Suppressor macrophage (primary cell): Measurements from ENCODE around the gene CD99L2.
A peak's percentile ranks its signal among the peaks of the same experiment; 100 is the strongest.

ENCODE experiments used
- DNase-seq, 4 experiments: peaks; one replicate each; pipeline ENCODE4 v3.0.0-alpha.2; 2020 to 2022

The CD99L2 gene

DNA sequence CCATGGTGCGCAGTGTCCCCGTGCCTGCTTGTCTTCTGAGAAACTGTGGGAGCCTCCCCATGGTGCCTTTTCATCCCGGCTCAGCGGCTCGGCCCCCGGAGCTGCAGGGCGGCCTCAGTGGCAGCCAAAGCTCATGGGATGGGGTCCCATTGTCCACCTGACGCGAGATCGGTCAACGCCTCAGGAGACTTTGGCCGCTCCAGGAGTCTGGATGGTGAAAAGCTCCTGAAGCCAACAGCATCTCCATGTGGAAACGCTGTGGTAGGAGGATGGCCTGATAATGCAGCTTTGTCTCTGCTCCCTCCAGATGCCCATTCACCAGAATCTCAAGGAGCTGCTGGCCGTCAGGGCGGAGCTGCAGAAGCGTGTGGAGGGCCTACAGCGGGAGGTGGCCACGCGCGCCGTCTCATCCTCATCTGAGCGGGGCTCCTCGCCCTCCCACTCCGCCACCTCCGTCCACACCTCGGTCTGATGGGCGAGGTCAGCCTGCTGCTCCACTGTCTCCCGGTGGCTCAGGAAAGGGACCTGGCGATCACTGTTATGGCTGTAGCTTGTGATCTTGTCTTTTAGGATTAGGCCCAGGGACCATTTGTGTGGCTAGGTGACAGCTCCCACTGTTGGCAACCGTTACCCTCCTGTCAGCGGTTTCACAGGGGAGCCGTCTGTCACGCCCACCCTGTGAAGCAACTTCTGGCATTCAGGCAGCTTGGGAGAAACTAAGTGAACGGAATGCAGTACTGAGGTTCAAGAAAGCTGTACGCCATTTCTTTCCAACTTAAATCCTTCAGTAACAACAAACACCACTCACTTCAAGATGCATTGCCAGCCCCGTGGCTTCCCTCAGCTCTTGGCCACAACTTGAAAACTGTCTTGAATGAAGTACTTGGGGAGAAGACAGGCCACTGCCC, 136.0 kb downstream of the CD99L2 start:
- no peak for DNase-seq

DNA sequence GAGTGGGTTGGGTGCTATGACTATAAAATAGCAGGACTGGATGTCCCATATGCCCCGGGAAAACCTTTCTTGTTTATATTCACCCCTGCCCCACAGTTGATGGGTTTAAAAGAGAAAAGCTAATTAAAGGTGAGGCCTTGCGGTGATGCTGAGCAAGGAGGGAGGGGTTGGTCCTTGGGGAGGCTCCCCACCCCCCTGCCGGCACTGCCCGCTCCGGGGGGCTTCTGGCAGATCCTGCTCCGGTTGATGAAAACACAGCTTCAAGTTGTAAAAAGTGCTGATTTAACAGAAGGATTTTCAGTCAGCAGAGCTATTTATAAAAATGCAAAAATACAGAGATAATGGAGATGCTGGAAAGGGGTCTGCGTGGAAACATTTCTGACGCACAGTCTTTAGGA, 136.7 kb downstream of the CD99L2 start:
- no peak for DNase-seq

DNA sequence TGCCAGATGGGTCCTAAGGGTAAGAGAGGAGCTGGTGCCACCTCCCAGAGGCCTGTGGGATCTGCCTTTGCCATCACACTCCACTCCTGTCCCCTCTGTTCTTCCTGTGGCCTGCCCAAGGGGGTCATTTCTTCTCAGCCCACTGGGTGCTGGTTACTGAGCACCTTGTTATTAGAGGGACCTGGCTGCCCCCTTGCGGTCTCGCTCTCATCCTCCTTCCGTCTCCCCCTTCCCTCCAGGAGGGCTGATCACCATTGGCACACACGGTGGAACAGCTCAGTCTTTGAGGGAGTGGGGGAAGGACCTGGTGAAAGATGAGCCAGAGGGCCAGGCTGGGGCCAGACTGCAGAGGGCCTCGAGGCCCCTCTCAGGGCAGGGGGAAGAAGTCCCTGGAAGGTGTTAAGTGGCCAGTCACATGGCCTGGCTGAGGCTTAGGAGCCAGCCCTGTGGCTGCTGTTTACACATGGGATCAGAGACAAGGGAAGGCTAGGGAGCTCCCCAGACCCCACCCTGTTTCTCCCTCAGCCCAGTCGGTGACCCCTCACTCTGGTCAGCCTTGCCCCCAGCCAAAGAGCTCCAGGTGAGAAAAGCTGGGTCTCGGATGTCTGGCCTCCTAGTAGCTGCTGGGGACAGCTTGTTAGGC, 137.2 kb downstream of the CD99L2 start:
- DNase-seq = no peak

DNA sequence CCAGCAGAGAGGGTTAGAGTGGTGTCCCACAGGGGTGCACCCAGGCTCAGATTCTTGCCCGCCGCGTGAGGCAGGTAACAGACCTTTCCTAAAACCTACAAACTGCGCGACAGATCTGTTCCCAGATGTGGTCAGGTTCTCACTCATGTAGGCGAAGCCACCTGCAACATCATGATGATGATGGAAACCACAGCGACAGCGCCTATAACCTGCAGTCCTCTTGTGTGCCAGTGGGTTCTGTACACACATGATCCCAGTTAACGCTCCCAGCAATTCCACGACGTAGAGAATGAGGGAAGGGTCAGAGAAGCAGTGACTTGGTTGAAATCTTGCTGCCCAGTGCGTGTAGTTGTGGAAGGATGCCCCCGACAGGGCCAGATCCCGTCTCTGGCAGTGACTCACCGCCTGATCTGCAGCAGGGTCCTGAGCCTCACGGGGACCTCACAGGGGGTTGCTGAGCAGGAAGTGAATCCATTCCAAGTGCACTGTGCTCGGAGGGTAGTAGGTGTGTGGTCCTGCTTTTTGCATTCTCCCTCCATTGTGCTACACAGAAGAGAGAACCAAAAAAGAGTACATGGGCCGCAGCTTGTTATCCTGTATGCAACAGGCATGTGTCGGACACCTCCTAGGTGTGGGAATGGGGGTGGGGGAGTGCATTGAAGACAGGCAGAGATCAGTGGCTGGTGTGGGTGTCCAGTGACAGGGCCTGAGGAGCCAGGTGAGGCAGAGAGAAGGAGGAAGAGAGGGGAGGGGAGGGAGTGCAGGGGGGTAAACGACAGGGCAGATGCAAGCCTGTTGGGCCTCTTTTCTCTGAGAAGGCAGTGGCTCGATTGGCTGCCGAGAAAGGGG, 138.7 kb downstream of the CD99L2 start:
- no peak for DNase-seq

DNA sequence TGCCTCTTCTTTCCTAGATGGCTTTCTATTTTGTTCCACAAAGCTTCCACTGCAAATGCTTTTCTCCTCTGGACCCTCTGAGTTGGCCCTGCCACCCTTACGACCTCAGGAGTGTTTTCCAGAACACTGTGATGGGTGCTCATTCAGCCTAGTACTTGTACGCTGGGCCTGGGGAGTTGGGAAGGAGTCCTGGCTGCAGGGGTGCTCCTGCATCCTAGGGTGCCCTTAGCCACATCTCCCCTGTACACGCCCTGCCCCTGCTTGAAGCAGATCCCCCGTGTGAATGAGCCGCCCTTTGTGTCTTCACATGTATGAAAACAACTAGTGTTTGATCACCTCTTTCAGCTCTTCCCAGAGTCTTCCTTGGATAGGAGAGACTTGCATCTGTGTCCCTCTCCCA, 141.1 kb downstream of the CD99L2 start:
- DNase-seq = no peak

DNA sequence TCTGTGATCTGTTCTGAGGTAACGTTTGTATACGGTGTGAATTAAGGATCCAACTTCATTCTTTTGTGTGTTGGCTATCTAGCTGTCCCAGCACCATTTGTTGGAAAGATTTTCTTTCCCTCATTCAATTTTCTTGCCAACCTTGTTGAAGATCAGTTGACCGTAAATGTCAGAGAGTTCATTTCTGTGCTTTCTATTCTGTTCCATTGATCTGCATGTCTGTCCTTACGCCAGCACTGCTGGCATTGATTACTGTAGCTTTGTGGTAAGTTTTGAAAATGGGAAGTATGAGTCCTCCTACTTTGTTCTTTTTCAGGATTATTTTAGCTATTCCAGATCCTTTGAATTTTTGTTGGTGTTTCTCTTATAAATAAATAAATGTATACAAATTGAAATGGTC, 144.5 kb downstream of the CD99L2 start:
- DNase-seq = no peak

DNA sequence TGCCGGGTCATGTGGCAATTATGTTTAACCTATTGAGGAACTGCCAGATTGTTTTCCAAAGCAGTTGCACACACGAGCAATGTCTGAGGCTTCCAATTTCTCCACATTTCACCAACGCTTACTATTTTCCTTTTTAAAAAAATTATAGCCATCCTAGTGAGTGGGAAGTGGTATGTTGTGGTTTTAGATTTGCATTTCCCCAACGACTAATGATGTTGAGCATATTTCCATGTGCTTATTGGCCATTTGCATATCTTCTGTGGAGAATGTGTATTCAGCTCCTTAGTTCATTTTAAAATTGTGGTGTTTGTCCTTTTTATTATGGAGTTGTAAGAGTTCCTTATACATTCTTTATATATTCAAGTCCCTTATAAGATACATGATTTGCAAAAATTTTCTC, 145.1 kb downstream of the CD99L2 start:
- no peak for DNase-seq

DNA sequence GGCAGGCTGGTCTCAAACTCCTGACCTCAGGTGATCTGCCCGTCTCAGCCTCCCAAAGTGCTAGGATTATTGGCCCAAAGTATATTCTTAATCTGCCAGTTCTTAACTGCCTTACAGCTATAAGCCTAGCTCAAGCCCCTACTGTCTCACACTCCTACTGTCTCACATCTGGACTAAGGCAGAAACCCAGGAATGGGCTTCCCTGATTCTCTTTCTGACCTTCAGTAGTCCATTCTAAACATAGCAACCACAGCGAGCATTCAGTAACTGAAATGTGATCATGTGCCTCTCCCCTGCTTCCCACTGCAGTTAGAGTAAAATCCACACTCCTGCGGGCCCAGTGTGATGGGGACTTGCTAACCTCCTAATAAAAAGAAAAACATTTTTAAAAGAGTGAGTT, 146.3 kb downstream of the CD99L2 start:
- DNase-seq = no peak

DNA sequence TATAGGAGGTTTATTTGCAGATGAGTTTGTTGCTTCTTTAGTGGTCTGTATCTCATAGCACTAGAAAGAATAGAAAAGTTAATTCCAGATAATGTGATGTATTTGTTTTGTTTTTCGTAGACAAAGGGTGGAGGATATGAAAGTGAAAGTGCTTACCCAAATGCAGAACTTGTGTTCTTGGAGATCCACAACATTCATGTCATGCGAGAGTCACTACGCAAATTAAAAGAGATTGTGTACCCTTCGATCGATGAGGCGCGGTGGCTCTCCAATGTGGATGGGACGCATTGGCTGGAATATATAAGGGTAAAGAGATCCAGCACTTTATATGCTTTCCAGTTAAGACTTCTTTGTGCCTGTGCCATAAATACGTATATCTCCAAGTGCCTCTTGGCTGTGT, 162.0 kb downstream of the CD99L2 start:
- peak in 3 of 4 experiments; percentile 12 to 37 (median 34) for DNase-seq

DNA sequence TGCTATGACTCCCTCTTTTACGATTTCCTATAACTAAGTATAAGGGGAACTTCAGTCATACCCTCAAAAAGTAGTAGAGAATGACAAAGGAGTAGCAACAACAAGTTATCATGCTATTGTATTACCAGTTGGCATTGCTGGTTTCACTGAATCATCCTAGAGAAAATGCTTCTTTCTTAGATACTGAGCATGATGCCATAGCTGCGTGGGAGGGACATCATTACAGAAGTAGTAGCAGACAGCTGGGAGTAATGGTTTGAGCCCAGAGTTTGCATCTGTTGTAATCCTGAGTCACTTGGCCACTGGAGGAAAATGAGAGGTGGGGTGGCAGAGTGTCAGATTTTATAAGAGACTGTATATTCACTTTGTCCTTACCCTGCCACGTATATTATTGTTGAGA, 166.7 kb downstream of the CD99L2 start:
- DNase-seq = peak; percentile 77 to 91 (median 82)

DNA sequence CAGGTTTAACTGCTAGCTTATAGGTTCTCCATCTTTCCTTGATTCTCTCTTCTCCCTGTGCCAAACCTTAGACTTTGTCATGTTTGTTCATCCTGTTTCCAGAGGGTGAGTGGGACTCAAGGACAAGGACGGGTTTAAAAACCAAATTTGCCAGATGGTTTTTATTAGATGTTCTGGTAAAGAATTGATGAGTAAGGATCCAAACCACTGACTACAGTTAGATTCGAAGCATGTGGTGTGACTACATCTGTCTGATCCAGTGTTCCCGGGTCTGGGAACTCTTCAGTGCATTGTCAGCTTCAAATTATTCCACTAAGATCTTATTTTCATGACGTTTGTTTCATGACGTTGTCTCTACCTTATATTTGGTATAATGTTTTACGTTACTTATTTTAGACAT, 167.7 kb downstream of the CD99L2 start:
- DNase-seq = no peak

DNA sequence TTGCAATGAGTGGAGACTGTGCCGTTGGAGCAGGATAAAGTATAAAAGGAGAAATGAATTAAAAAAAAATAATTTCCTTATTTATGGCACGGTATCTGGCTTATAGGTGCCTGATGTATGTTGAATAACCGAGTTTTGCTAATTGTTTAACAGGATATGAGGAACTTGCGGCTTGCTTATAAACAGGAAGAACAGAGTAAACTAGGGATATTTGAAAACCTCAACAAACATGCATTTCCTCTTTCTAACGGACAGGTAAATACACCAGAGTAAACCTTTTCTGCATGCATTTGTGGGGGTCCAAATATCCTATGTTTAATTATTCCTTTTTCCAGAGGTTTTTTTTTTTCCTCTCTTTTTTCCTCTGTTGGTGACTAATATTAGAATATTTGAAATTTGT, 168.5 kb downstream of the CD99L2 start:
- peak in 1 of 4 experiments; percentile 16 for DNase-seq

DNA sequence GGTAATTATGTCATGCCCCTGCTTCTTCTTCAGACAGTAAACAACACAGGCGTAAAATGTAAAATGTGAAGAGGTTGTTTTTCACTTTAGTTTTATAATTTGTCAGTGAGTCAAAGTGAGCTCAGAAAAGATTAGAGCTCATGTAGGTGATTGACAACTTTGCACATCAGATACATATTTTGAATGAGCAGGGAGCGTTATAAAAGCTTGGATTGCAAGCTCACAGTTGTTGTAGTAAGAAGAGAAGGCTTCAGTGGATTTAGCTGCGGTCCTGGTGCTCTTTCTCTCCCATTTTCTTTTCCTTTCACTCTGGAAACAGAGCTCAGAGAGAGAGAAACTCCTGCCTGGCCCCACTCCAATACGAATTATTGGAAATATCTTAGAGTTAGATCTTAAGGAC, 178.8 kb downstream of the CD99L2 start:
- DNase-seq = no peak
